A549 treated with AZD2906 at 1 μM for 4 hours (cell line): ENCODE results near the gene SNN. TPM values are rescaled to one million over a fixed set of nuclear protein-coding genes. Genes with fewer than 3 reads are reported as not detected.

Experiments
- total RNA-seq: library from RNA; stranded (reverse); fragments of 200-300 nt; extraction: Qiagen RNA extraction; gene quantifications from 5 replicates; pipeline ENCODE4 v1.2.3, GENCODE V29; 2022

Gene SNN
- total RNA-seq: 22.6 to 25.8 TPM (median 25.3 TPM) in 5 replicates

DNA sequence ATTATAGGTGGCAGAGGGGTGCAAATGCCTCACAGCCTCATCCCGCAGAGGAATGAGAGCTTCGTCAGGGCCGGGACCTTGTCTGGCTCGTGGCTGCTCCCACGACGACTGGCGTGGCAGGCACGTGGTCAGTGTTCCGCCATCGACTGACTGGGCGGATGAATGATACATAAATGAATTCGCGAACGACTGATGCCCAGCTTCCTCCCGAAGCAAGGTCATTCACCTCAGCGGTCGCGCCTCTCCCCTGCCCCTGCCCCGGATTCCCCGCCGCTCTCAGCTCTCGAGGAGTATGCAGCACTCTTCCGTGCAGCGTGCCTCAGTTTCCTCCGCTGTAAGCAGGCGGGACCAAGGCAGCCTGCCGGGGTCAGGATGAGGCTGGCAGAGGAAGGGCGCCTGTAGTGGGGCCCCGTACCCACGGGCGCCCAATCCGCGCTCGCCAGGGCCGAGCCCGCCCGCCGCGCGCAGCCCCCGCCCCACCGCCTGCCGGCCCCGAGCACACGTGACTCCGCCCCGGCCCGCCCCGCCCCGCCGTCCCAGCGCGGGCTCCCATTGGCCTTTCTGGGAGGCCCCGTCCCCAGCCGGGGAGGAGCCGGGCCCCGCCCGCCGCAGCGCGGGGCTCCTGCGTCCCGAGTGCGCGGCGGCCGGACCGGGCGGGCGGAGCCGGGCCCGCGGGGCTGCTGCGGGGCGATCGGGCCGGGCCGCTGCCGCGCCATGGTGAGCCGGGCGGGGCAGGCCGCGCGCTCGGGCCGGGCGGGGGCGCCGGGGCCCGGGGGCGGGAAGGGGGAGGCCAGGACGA is at the start of gene SNN:
Gene SNN, plus strand, starts transcription at position 632 of the 799 bp plus-strand sequence. CDS start 7,605 bp downstream, outside the sequence.

Other genes starting within 250 kb of the SNN start
- gene LITAF, start 81.5 kb upstream of the SNN start, total RNA-seq: 179 to 190 TPM (median 188 TPM) in 5 replicates
- 39.1 to 46.4 TPM (median 44.7 TPM) in 5 replicates for gene TXNDC11, start 74.4 kb downstream of the SNN start, total RNA-seq
- 24.8 to 36.6 TPM (median 27.5 TPM) in 5 replicates for gene ZC3H7A, start 128.8 kb downstream of the SNN start, total RNA-seq
- 185 to 275 TPM (median 207 TPM) in 5 replicates for gene RSL1D1, start 183.1 kb downstream of the SNN start, total RNA-seq
- 166 to 209 TPM (median 167 TPM) in 5 replicates for gene GSPT1, start 247.5 kb downstream of the SNN start, total RNA-seq